Measurements from ENCODE around the gene HIGD1A. TPM values are rescaled to one million over a fixed set of nuclear protein-coding genes. Genes with fewer than 3 reads are reported as not detected.

The HIGD1A gene
- total RNA-seq, 4 donors from 2014 or later, result 45.1 to 123 (median 114) TPM

DNA sequence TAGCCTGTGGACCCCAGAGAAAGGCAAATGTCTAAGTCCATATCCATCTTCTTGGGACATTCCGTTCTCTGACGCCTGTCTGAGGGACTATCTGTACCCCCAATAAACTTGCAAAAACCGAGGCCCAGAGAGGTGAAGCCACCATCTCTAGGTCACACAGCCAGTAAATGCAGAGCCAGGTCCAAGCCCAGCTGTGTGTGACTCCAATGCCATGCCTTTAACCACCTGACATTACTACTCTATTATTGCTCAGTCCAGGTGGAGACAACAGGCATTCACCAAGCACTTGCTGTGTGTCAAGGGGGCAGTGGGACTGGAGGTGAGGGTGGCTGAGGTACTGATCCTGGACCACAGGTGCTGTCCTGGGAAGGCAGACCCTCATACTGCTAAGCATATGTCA lies 46.0 kb upstream of the HIGD1A start:
- peak in 1 of 2 donors; percentile 34 for DNase-seq (ENCODE audit: low spot score in 2 of 2)
- no peak for TF ChIP-seq POLR2A (IDR thresholded peaks at IDR 0.05)
- TF ChIP-seq, protein P1, sequence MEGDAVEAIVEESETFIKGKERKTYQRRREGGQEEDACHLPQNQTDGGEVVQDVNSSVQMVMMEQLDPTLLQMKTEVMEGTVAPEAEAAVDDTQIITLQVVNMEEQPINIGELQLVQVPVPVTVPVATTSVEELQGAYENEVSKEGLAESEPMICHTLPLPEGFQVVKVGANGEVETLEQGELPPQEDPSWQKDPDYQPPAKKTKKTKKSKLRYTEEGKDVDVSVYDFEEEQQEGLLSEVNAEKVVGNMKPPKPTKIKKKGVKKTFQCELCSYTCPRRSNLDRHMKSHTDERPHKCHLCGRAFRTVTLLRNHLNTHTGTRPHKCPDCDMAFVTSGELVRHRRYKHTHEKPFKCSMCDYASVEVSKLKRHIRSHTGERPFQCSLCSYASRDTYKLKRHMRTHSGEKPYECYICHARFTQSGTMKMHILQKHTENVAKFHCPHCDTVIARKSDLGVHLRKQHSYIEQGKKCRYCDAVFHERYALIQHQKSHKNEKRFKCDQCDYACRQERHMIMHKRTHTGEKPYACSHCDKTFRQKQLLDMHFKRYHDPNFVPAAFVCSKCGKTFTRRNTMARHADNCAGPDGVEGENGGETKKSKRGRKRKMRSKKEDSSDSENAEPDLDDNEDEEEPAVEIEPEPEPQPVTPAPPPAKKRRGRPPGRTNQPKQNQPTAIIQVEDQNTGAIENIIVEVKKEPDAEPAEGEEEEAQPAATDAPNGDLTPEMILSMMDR (IDR thresholded peaks at IDR 0.05), result no peak
- WGBS, 2 donors, result 90 to 92% methylated on average over 3 of the region's 3 CpGs
- H3K4me3 ChIP-seq (ENCODE audit: low read depth, poor library complexity, severe bottlenecking), result no peak overlapping the region
- intact Hi-C loops (cut with DNase I; ENCODE audit: low total_unique reads), result no loop called here

GRCh38 chr3:42849017-42849416 lies 44.7 kb upstream of the HIGD1A start:
- intact Hi-C loops (cut with DNase I; ENCODE audit: low total_unique reads), result no loop called here
- H3K4me3 ChIP-seq (ENCODE audit: low read depth, poor library complexity, severe bottlenecking), result no peak overlapping the region
- 83 to 92% methylated on average over 7 of the region's 7 CpGs for WGBS, 2 donors
- TF ChIP-seq, protein P1 (IDR thresholded peaks at IDR 0.05), result no peak
- peak in 1 of 2 donors; percentile 60 for DNase-seq (ENCODE audit: low spot score in 2 of 2)

GRCh38 chr3:42847731-42848130 lies 43.4 kb upstream of the HIGD1A start:
- 29 to 36% methylated on average over 4 of the region's 4 CpGs for WGBS, 2 donors
- DNase-seq (ENCODE audit: low spot score in 2 of 2), result peak in 1 of 2 donors; percentile 84
- TF ChIP-seq, protein P1 (IDR thresholded peaks at IDR 0.05), result no peak
- TF ChIP-seq POLR2A (IDR thresholded peaks at IDR 0.05), result no peak
- intact Hi-C loops (cut with DNase I; ENCODE audit: low total_unique reads), result no loop called here
- H3K4me3 ChIP-seq (ENCODE audit: low read depth, poor library complexity, severe bottlenecking), result no peak overlapping the region

DNA sequence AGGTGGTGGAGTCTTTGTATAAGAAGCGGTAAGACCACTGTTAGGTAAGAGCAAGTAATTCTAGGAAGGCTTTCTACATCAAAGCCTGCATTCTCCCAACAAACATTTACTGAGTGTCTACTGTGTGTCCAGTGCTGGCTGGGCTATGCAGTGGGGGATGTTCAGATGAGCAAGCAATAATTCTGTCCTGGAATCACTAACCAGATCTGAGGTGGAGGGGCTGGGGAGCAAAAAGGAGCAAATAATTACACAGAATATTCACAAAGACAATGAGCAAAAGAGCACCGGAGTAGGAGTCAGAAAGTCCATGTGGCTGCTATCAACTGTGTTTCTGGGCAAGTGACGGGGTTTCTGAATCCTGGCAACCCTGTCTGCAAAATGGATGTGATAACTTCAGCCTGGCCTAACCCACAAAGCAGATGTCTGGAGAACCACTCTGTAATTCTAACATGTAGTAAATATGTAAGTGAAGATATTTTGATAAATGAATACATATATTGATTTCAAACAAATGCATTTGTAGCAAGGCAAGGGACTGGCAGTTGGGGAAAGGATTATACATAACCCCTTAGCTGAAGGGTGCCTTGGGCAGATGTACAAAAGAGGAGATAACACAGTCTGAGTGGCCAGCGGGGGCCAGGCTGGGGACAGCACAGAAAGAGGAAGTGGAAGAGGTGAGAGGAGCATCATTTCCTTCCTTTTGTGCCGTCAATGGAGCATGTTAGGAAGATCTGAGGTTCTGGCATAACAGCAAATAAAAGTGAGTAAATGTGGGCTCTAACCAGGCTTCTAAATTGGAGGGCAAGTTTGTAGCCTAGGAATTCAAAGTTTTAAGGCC lies 42.6 kb upstream of the HIGD1A start:
- intact Hi-C loops (cut with DNase I; ENCODE audit: low total_unique reads), result no loop called here
- DNase-seq (ENCODE audit: low spot score in 2 of 2), result peak; percentile 9 to 84
- TF ChIP-seq, protein P1 (IDR thresholded peaks at IDR 0.05), result no peak
- TF ChIP-seq POLR2A (IDR thresholded peaks at IDR 0.05), result no peak
- no peak overlapping the region for H3K4me3 ChIP-seq (ENCODE audit: low read depth, poor library complexity, severe bottlenecking)
- 43 to 49% methylated on average over 5 of the region's 5 CpGs for WGBS, 2 donors

DNA sequence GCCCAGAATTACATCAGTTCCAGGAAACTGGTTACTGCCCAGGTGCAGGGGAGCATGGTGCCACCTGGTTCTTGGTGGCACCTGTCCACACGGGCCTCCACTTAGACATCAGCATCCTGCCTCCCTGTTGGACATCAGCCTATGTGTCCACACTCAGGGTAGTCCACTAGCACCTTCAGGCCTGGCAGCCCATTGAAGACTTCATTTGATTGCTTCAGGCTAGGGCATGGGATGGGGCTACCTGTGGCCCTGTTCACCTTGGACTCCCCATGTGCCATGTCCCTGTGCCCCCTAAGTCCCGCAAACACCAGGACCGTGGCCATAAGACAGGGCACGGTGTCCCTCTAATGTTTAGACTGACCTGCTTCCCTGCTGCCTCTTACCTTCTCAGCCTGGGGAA lies 40.5 kb upstream of the HIGD1A start:
- TF ChIP-seq, protein P1 (IDR thresholded peaks at IDR 0.05), result no peak
- no peak for TF ChIP-seq POLR2A (IDR thresholded peaks at IDR 0.05)
- intact Hi-C loops (cut with DNase I; ENCODE audit: low total_unique reads), result no loop called here
- peak in 1 of 2 donors; percentile 63 for DNase-seq (ENCODE audit: low spot score in 2 of 2)
- H3K4me3 ChIP-seq (ENCODE audit: low read depth, poor library complexity, severe bottlenecking), result no peak overlapping the region
- WGBS, 2 donors, result 72 to 96% methylated on average over 4 of the region's 4 CpGs

- no peak overlapping the region for H3K4me3 ChIP-seq (ENCODE audit: low read depth, poor library complexity, severe bottlenecking)
- intact Hi-C loops (cut with DNase I; ENCODE audit: low total_unique reads), result no loop called here
- DNase-seq (ENCODE audit: low spot score in 2 of 2), result peak in 1 of 2 donors; percentile 70
- TF ChIP-seq, protein P1 (IDR thresholded peaks at IDR 0.05), result no peak
- TF ChIP-seq POLR2A (IDR thresholded peaks at IDR 0.05), result no peak
- 89 to 90% methylated on average over 1 of the region's 1 CpG for WGBS, 2 donors
Observed at GRCh38 chr3:42844412-42844713, 40.1 kb upstream of the HIGD1A start.

All from lower leg skin (tissue), 4 donors.